Measurements from ENCODE around the gene WDR89.
"Not testable (repeated sequence)": the region's sequence is repeated elsewhere in the genome, so short reads cannot be mapped to it uniquely, and the experiment has no call there.

WDR89 gene

DNA sequence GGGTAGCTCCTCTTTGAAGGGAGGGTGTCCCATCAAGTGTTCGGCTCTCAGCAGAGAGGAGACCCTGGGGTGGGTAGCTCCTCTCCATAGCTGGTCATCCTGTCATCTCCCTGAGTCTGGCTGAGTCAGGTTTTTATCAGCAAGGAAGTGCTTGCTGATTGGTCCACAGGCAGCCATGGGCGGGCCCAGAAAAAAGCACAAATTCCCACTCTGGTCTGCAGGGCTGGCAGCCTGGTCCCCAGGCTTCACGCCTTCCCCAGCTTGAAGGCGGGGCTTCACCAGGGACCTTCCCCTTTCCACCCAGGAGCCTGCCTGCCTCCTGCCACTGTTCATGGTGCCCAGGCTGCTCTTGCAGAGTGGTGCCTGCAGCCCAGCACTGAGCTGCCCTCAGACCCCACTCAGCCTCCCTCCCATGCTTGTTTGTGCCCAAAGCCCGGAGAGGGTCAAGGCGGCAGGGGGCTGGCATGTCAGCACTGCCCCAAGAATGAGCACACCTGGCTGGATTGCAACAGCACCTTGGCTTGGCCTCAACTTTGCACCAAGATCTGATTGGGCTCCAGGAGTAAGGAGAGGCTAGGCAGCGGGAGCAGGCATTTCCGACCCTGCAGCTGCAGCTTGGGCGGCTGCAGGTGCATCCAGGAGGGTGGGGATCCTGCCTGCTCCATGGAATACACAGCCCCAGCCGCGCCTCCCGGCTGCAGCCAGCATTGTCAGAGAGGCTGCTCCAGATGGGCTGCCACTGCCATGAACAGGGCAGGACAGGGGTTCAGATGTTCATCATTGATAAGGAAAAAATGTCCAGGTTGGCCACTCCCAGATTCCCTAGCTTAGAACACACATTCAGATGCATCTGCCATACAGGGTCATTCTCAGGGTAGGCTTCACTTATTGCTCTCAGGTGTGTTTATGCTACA is 22.0 kb upstream of the WDR89 start:
- Histone ChIP-seq H3K4me3 (ENCODE audit: insufficient read depth, low read length, poor library complexity, severe bottlenecking) (no peak overlapping the region), H3K4me2 (ENCODE audit: low read depth, low read length, poor library complexity, severe bottlenecking) (no peak overlapping the region), H3K9ac (ENCODE audit: low read length) (no peak overlapping the region), H4K20me1 (ENCODE audit: low read depth, low read length) (no peaks in the 10 kb centered on the region), H3K79me2 (ENCODE audit: insufficient read depth, low read length) (no peaks in the 10 kb centered on the region), H3K36me3 (ENCODE audit: low read length) (no peaks in the 10 kb centered on the region), H3K9me3 (ENCODE audit: insufficient read depth, low read length) (no peaks in the 10 kb centered on the region), H2AFZ (ENCODE audit: low read depth, low read length, severe bottlenecking) (no peak overlapping the region), H3K27me3 (ENCODE audit: low read length) (no peaks in the 10 kb centered on the region), H3F3A (ENCODE audit: insufficient read depth) (0 out of 2 replicates have a peak, but pooled peaks cover 2% of the 10 kb centered on the region), H3K27ac (ENCODE audit: low read depth, low read length) (no peak overlapping the region), H3K9me2 (replicated peaks; ENCODE audit: insufficient read depth, low read length) (no peaks in the 10 kb centered on the region)
- no peak for TF ChIP-seq EZH2phosphoT487 (conservative IDR thresholded peaks at IDR 0.05; ENCODE audit: low read length)
- TF ChIP-seq, protein P1, sequence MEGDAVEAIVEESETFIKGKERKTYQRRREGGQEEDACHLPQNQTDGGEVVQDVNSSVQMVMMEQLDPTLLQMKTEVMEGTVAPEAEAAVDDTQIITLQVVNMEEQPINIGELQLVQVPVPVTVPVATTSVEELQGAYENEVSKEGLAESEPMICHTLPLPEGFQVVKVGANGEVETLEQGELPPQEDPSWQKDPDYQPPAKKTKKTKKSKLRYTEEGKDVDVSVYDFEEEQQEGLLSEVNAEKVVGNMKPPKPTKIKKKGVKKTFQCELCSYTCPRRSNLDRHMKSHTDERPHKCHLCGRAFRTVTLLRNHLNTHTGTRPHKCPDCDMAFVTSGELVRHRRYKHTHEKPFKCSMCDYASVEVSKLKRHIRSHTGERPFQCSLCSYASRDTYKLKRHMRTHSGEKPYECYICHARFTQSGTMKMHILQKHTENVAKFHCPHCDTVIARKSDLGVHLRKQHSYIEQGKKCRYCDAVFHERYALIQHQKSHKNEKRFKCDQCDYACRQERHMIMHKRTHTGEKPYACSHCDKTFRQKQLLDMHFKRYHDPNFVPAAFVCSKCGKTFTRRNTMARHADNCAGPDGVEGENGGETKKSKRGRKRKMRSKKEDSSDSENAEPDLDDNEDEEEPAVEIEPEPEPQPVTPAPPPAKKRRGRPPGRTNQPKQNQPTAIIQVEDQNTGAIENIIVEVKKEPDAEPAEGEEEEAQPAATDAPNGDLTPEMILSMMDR (IDR thresholded peaks at IDR 0.05; ENCODE audit: insufficient read depth, low read length, poor library complexity, severe bottlenecking) = no peak

DNA sequence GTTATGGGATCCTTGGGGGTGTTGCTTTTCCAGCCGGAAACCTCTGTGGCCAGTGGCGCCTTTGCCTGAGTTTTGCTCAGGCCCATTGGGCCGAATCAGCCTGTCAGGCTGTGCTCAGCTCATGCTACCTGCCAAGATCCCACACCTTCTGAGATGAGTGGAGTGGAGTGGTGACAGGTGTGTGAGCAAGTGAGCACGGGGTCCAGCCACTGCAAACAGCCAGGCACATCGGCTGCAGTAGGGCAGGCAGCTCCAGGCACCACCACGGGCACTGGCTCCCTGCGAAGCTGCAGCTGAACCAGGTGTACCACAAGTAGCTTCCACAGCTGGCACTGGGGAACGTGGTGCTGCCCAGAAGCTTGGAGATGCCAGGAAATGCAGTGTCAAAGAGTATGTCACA is 21.1 kb upstream of the WDR89 start:
- Histone ChIP-seq H2AFZ (ENCODE audit: low read depth, low read length, severe bottlenecking) (no peak overlapping the region), H3K9me2 (replicated peaks; ENCODE audit: insufficient read depth, low read length) (no peaks in the 10 kb centered on the region)
- TF ChIP-seq, protein P1 (IDR thresholded peaks at IDR 0.05; ENCODE audit: insufficient read depth, low read length, poor library complexity, severe bottlenecking) = no peak
- TF ChIP-seq EZH2phosphoT487 (conservative IDR thresholded peaks at IDR 0.05; ENCODE audit: low read length) = no peak

DNA sequence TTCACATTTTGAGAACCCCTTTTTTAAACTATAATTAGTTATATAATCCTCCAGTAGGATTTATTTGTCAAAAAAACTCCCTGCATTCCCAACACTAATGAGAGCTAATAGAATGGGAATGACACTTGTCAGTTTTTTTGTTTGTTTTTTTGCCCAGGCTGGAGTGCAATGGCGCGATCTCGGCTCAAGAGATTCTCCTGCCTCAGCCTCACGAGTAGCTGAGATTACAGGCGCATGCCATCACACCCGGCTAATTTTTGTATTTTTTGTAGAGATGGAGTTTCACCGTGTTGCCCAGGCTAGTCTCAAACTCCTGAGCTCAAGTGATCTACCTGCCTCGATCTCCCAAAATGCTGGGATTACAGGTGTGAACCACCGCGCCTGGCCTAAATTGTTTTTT is 20.2 kb upstream of the WDR89 start:
- not testable (repeated sequence) for H3F3A ChIP-seq (ENCODE audit: insufficient read depth); H3K36me3 ChIP-seq (ENCODE audit: low read length); H3K4me2 ChIP-seq (ENCODE audit: low read depth, low read length, poor library complexity, severe bottlenecking)

More for the DNA sequence above, 21.1 kb upstream of the WDR89 start:
- Histone ChIP-seq H3K27me3 (ENCODE audit: low read length) (no peaks in the 10 kb centered on the region), H3K9me3 (ENCODE audit: insufficient read depth, low read length) (no peaks in the 10 kb centered on the region), H3K27ac (ENCODE audit: low read depth, low read length) (no peak overlapping the region), H3F3A (ENCODE audit: insufficient read depth) (0 out of 2 replicates have a peak, but pooled peaks cover 2% of the 10 kb centered on the region), H4K20me1 (ENCODE audit: low read depth, low read length) (no peaks in the 10 kb centered on the region), H3K4me2 (ENCODE audit: low read depth, low read length, poor library complexity, severe bottlenecking) (no peak overlapping the region), H3K79me2 (ENCODE audit: insufficient read depth, low read length) (no peaks in the 10 kb centered on the region), H3K36me3 (ENCODE audit: low read length) (no peaks in the 10 kb centered on the region), H3K4me3 (ENCODE audit: insufficient read depth, low read length, poor library complexity, severe bottlenecking) (no peak overlapping the region), H3K9ac (ENCODE audit: low read length) (no peak overlapping the region)

DNA sequence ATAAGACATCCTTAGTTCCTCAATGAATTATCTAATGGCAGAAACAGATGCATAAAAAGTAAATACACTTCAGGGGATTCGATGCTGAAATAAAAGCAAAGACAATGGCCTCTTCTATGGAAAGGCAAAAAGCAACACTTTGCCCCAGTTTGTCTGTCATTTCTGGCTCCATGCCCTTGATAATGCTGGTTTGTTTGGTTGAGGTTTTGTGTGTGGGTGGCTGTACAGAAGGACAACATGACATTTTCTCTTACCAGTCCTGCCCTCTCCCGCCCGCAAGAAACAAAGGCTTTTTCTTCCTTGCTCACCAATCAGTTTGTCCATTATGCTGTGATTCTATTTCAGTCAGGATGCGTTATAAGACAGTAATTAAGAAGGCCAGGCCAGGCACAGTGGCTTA is 18.1 kb upstream of the WDR89 start:
- Histone ChIP-seq H3K4me2 (ENCODE audit: low read depth, low read length, poor library complexity, severe bottlenecking) (no peak overlapping the region), H3K79me2 (ENCODE audit: insufficient read depth, low read length) (no peaks in the 10 kb centered on the region), H3K4me3 (ENCODE audit: insufficient read depth, low read length, poor library complexity, severe bottlenecking) (no peak overlapping the region), H3K27me3 (ENCODE audit: low read length) (no peaks in the 10 kb centered on the region), H3F3A (ENCODE audit: insufficient read depth) (0 out of 2 replicates have a peak, but pooled peaks cover 2% of the 10 kb centered on the region), H3K9me3 (ENCODE audit: insufficient read depth, low read length) (no peaks in the 10 kb centered on the region), H2AFZ (ENCODE audit: low read depth, low read length, severe bottlenecking) (no peak overlapping the region), H3K9me2 (replicated peaks; ENCODE audit: insufficient read depth, low read length) (no peaks in the 10 kb centered on the region), H3K9ac (ENCODE audit: low read length) (no peak overlapping the region), H3K27ac (ENCODE audit: low read depth, low read length) (no peak overlapping the region), H3K36me3 (ENCODE audit: low read length) (no peaks in the 10 kb centered on the region), H4K20me1 (ENCODE audit: low read depth, low read length) (no peaks in the 10 kb centered on the region)
- no peak for TF ChIP-seq EZH2phosphoT487 (conservative IDR thresholded peaks at IDR 0.05; ENCODE audit: low read length)
- TF ChIP-seq, protein P1 (IDR thresholded peaks at IDR 0.05; ENCODE audit: insufficient read depth, low read length, poor library complexity, severe bottlenecking) = no peak

More for the DNA sequence above, 20.2 kb upstream of the WDR89 start:
- not testable (repeated sequence) for H3K27ac ChIP-seq (ENCODE audit: low read depth, low read length); H3K9me3 ChIP-seq (ENCODE audit: insufficient read depth, low read length); H3K27me3 ChIP-seq (ENCODE audit: low read length); H2AFZ ChIP-seq (ENCODE audit: low read depth, low read length, severe bottlenecking); H3K4me3 ChIP-seq (ENCODE audit: insufficient read depth, low read length, poor library complexity, severe bottlenecking); H3K9ac ChIP-seq (ENCODE audit: low read length); H3K79me2 ChIP-seq (ENCODE audit: insufficient read depth, low read length); H4K20me1 ChIP-seq (ENCODE audit: low read depth, low read length); H3K9me2 ChIP-seq (replicated peaks; ENCODE audit: insufficient read depth, low read length)
